Natural killer cell (primary cell): ENCODE results near the gene UNC5B. TPM values are rescaled to one million over a fixed set of nuclear protein-coding genes. Genes with fewer than 3 reads are reported as not detected.

Experiments used
- ATAC-seq, 3 donors: fragments of 150-1000 bp in 2 of 3; fragments of 200-7000 bp in 1 of 3; cut with Tn5 transposase; 1 replicate in 1 of 3; 2 replicates in 2 of 3; pipeline ENCODE4 v1.10.0; 2021; ENCODE audit warnings: mild to moderate bottlenecking in 2 of 3, moderate library complexity in 2 of 3
- DNase-seq, 2 donors: peaks; one replicate each; pipeline versions ENCODE4 v3.0.0 to v3.0.0-alpha.2; 2013 to 2021; ENCODE audit warnings: mixed read lengths in 1 of 2
- H3K27ac ChIP-seq: one replicate; pipeline ENCODE4 v1.5.1; 2013; ENCODE audit warnings: mild to moderate bottlenecking, low read length
- H3K27me3 ChIP-seq: one replicate; pipeline ENCODE4 v1.6.1; 2013; ENCODE audit warnings: low read length; ENCODE audit not compliant: control insufficient read depth, insufficient read depth
- H3K36me3 ChIP-seq: one replicate; pipeline ENCODE4 v1.6.1; 2013; ENCODE audit warnings: low read length; ENCODE audit not compliant: control insufficient read depth, insufficient read depth
- H3K4me1 ChIP-seq: one replicate; pipeline ENCODE4 v1.6.1; 2013; ENCODE audit warnings: low read length; ENCODE audit not compliant: control insufficient read depth, insufficient read depth
- H3K4me3 ChIP-seq: one replicate; pipeline ENCODE4 v1.5.1; 2013; ENCODE audit warnings: low read length
- H3K9me3 ChIP-seq: one replicate; pipeline ENCODE4 v1.6.1; 2013; ENCODE audit warnings: low read length; ENCODE audit not compliant: control insufficient read depth, insufficient read depth
- H3K27ac Mint-ChIP-seq, 2 donors: one replicate each; pipeline ENCODE4 v1.8.0; 2022; ENCODE audit warnings: mild to moderate bottlenecking in 2 of 2, mixed read lengths in 2 of 2, moderate library complexity in 1 of 2
- H3K27me3 Mint-ChIP-seq, 2 donors: one replicate each; pipeline ENCODE4 v1.8.0; 2022; ENCODE audit warnings: low read depth in 2 of 2, mixed read lengths in 2 of 2
- H3K36me3 Mint-ChIP-seq: one replicate; pipeline ENCODE4 v1.8.0; 2022; ENCODE audit warnings: mixed read lengths
- H3K4me1 Mint-ChIP-seq, 2 donors: one replicate each; pipeline ENCODE4 v1.8.0; 2022; ENCODE audit warnings: mixed read lengths in 2 of 2
- H3K4me3 Mint-ChIP-seq: one replicate; pipeline ENCODE4 v1.8.0; 2022; ENCODE audit warnings: mild to moderate bottlenecking, moderate library complexity, mixed read lengths
- H3K9me3 Mint-ChIP-seq, 2 donors: one replicate each; pipeline ENCODE4 v1.8.0; 2022; ENCODE audit warnings: mixed read lengths in 2 of 2
- WGBS: methylation state at CpG from one replicate; pipeline ENCODE4 v1.1.7; 2013; ENCODE audit warnings: missing lambda C conversion rate; ENCODE audit not compliant: insufficient coverage; 5-methylcytosine and 5-hydroxymethylcytosine counted together
- intact Hi-C: fragments of 100-400 bp; cut with micrococcal nuclease; formaldehyde crosslinking; loops from one replicate; pipeline ENCODE4 v1.14.2; 2022
- total RNA-seq, 4 donors: library from RNA; stranded (reverse); fragments of 120-200 nt in 1 of 4; gene quantifications; one replicate each; pipeline versions ENCODE4 v1.2.3 to v1.2.4, GENCODE V29; 2013 to 2022
- TF ChIP-seq, protein P1 (sequence below): fragments of 200-600 bp; IDR thresholded peaks from one replicate; pipeline ENCODE4 v1.8.0; 2022; ENCODE audit warnings: antibody characterized with exemption

UNC5B gene
- total RNA-seq, 3 donors from 2014 or later (not counting 1 experiment from before 2014, with no cell fraction given), result 0.09 to 0.65 (median 0.09) TPM

DNA sequence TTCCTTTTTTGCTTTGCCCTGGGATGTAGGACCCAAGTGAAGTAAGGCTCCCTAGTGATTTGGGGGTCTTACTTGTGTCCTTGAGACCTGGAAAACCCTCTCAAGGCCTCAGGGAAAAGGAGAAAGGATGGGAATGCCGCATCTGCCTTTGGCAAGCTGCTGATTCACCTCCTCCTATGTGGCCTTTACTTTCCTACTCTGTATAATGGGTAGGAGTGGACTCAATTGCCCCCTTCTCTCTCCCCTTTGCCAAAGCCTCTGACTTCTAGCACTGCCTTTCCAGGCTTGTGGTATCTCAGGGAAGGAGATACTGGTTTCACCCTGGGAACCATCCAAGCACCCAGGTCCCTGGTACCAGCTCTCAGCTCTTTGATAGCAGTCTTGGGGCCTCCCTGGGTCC lies 35.4 kb downstream of the UNC5B start:
- TF ChIP-seq, protein P1, sequence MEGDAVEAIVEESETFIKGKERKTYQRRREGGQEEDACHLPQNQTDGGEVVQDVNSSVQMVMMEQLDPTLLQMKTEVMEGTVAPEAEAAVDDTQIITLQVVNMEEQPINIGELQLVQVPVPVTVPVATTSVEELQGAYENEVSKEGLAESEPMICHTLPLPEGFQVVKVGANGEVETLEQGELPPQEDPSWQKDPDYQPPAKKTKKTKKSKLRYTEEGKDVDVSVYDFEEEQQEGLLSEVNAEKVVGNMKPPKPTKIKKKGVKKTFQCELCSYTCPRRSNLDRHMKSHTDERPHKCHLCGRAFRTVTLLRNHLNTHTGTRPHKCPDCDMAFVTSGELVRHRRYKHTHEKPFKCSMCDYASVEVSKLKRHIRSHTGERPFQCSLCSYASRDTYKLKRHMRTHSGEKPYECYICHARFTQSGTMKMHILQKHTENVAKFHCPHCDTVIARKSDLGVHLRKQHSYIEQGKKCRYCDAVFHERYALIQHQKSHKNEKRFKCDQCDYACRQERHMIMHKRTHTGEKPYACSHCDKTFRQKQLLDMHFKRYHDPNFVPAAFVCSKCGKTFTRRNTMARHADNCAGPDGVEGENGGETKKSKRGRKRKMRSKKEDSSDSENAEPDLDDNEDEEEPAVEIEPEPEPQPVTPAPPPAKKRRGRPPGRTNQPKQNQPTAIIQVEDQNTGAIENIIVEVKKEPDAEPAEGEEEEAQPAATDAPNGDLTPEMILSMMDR, result no peak
- Histone ChIP-seq H3K27me3 (no peaks in the 10 kb centered on the region), H3K36me3 (no peaks in the 10 kb centered on the region), H3K9me3 (no peaks in the 10 kb centered on the region), H3K4me1 (no peaks in the 10 kb centered on the region), H3K4me3 (no peak overlapping the region), H3K27ac (no peak overlapping the region)
- Mint-ChIP-seq H3K4me1 (no peaks in the 10 kb centered on the region), H3K9me3 (no peaks in the 10 kb centered on the region), H3K4me3 (no peak overlapping the region), H3K36me3 (no peaks in the 10 kb centered on the region), H3K27ac (no peak overlapping the region), H3K27me3 (peaks cover 4 to 10% of the 10 kb centered on the region in 2 donors)
- DNase-seq, result no peak
- no CpG with 5 or more reads among the region's 1 CpG for WGBS
- intact Hi-C loops, result no loop called here
- no peak for ATAC-seq

DNA sequence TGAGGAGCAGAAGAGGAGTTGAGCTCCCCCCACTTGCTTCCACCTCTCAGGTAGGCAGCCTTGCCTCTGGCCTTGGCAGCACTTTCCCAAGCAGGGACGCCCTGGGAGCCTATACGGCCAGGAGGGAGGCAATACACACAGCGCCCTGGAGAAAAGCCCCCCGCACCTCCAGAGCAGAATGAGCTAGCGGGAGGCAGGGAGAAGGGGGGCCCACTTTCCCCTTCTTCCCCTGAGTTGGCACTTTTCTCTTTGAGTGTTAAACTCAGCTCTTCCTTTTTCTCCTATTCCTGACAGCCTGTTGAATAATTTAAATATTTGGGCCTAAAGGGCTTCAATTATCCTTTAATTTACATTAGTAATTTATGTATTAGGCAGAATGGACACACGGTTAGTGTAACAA lies 35.8 kb downstream of the UNC5B start:
- Mint-ChIP-seq H3K27ac (no peak overlapping the region), H3K9me3 (no peaks in the 10 kb centered on the region), H3K4me1 (no peaks in the 10 kb centered on the region), H3K36me3 (no peaks in the 10 kb centered on the region), H3K4me3 (no peak overlapping the region), H3K27me3 (peaks cover 4 to 10% of the 10 kb centered on the region in 2 donors)
- no peaks in the 10 kb centered on the region for H3K27me3 ChIP-seq
- TF ChIP-seq, protein P1, result no peak
- no peak overlapping the region for H3K27ac ChIP-seq
- DNase-seq (no peak), ATAC-seq (no peak)
- no peaks in the 10 kb centered on the region for H3K9me3 ChIP-seq
- H3K36me3 ChIP-seq, result no peaks in the 10 kb centered on the region
- H3K4me1 ChIP-seq, result no peaks in the 10 kb centered on the region
- WGBS, result 41% methylated on average over 6 of the region's 6 CpGs
- no peak overlapping the region for H3K4me3 ChIP-seq
- intact Hi-C loops, result no loop called here

DNA sequence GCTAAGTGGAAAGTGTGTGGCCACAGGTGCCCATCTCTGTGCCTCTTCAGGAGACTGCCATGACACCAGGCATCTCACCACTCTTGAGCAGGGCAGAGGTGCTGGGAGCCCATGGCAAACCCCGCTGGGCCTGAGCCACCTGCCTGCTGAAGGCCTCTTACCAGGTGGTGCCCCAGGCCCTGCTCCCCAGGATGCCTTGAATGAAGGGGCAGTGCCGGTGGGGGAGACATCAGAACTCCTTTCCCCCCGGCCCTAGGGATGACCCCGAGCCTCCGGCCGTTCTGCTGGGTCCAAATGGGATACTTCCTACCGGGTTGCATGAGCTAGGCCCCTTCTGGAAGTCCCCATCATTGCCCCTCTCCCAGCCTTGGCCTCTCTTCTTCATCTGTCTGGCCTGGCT lies 37.6 kb downstream of the UNC5B start:
- WGBS, result 85% methylated on average over 7 of the region's 7 CpGs
- no peaks in the 10 kb centered on the region for H3K9me3 Mint-ChIP-seq
- intact Hi-C loops, result no loop called here
- Histone ChIP-seq H3K27me3 (no peaks in the 10 kb centered on the region), H3K4me1 (no peaks in the 10 kb centered on the region), H3K9me3 (no peaks in the 10 kb centered on the region), H3K4me3 (no peak overlapping the region), H3K27ac (no peak overlapping the region), H3K36me3 (no peaks in the 10 kb centered on the region)
- no peak overlapping the region for H3K4me3 Mint-ChIP-seq
- no peaks in the 10 kb centered on the region for H3K4me1 Mint-ChIP-seq
- no peak for ATAC-seq
- H3K27ac Mint-ChIP-seq, result no peak overlapping the region
- H3K27me3 Mint-ChIP-seq, result peaks cover 1% of the 10 kb centered on the region in 2 donors
- H3K36me3 Mint-ChIP-seq, result no peaks in the 10 kb centered on the region
- TF ChIP-seq, protein P1, result no peak
- no peak for DNase-seq

DNA sequence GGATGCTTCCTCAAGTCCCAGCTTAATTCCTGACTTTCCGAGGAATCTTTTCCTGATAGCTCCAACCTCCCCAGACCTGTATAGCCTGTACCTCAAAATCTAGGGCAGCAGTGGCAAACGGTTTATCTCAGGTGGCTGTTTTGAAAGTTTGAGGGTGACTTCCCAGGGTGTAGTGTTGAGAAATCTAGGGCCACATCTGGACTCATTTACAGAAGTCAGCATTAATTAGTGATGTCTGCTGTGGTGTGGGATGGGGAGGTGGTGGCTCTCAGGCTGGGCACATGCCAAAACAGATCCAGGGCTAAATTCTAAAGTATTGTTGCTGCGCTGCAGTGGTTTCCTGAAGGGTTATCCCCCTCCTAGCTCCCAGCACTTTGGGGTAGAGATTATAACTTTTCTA lies 38.0 kb downstream of the UNC5B start:
- no peaks in the 10 kb centered on the region for H3K27me3 ChIP-seq
- no peaks in the 10 kb centered on the region for H3K9me3 Mint-ChIP-seq
- ATAC-seq (no peak), DNase-seq (no peak)
- no peak overlapping the region for H3K27ac Mint-ChIP-seq
- 67% methylated on average over 2 of the region's 3 CpGs for WGBS
- H3K36me3 Mint-ChIP-seq, result no peaks in the 10 kb centered on the region
- intact Hi-C loops, result no loop called here
- H3K36me3 ChIP-seq, result no peaks in the 10 kb centered on the region
- no peaks in the 10 kb centered on the region for H3K4me1 ChIP-seq
- H3K9me3 ChIP-seq, result no peaks in the 10 kb centered on the region
- H3K27ac ChIP-seq, result no peak overlapping the region
- no peaks in the 10 kb centered on the region for H3K27me3 Mint-ChIP-seq
- H3K4me1 Mint-ChIP-seq, result no peaks in the 10 kb centered on the region
- H3K4me3 Mint-ChIP-seq, result no peak overlapping the region
- no peak overlapping the region for H3K4me3 ChIP-seq
- TF ChIP-seq, protein P1, result no peak
